GM18517 (cell line): ENCODE results near the gene GZF1.

Source experiments
- ATAC-seq: cut with Tn5 transposase; IDR thresholded peaks from one replicate; pipeline ENCODE4 v1.9.1; 2021; ENCODE audit warnings: mild to moderate bottlenecking, moderate library complexity; ENCODE audit not compliant: unreplicated experiment

GZF1 gene

GRCh38 chr20:23404196-23404595 lies 42.2 kb downstream of the GZF1 start:
- no peak for ATAC-seq

GRCh38 chr20:23406880-23407279 lies 44.9 kb downstream of the GZF1 start:
- ATAC-seq: no peak

- peak; percentile 67 for ATAC-seq
These were observed 45.9 kb downstream of the GZF1 start for GRCh38 chr20:23407781-23408464.

- no peak for ATAC-seq
These were observed 47.0 kb downstream of the GZF1 start for GRCh38 chr20:23408957-23409356.

- ATAC-seq: no peak
These were observed 47.8 kb downstream of the GZF1 start for GRCh38 chr20:23409800-23410199.

- no peak for ATAC-seq
These were observed 49.1 kb downstream of the GZF1 start for GRCh38 chr20:23410916-23411695.

GRCh38 chr20:23412026-23412425 lies 50.0 kb downstream of the GZF1 start:
- no peak for ATAC-seq

GRCh38 chr20:23413862-23414422 lies 52.0 kb downstream of the GZF1 start:
- ATAC-seq: no peak

- no peak for ATAC-seq
These were observed 52.7 kb downstream of the GZF1 start for GRCh38 chr20:23414526-23415188.

GRCh38 chr20:23415555-23415954 lies 53.6 kb downstream of the GZF1 start:
- ATAC-seq: no peak

- ATAC-seq: no peak
These were observed 54.1 kb downstream of the GZF1 start for GRCh38 chr20:23415959-23416583.

- ATAC-seq: no peak
These were observed 55.9 kb downstream of the GZF1 start for GRCh38 chr20:23417861-23418260.

GRCh38 chr20:23419657-23419994 lies 57.6 kb downstream of the GZF1 start:
- no peak for ATAC-seq

GRCh38 chr20:23419995-23420901 lies 58.3 kb downstream of the GZF1 start:
- no peak for ATAC-seq

GRCh38 chr20:23420943-23421931 lies 59.3 kb downstream of the GZF1 start, which contains the start of gene NAPB:
Gene NAPB (minus strand): TSS chr20:23421488. CDS start chr20:23421402, 86 bp downstream.
- peak; percentile 93 for ATAC-seq
